OCI-LY7 (cell line): ENCODE measurements around the gene CAPN10.

Experiments used
- EZH2phosphoT487 ChIP-seq: fragments of 200-600 bp; sonication (generic); IDR thresholded peaks from 2 replicates; pipeline ENCODE4 v1.6.1; 2018; ENCODE audit warnings: low read depth, borderline replicate concordance, mild to moderate bottlenecking, mixed run types, antibody characterized with exemption, low read length, moderate library complexity, mixed read lengths
- TF ChIP-seq, protein P1 (sequence below): fragments of 200-600 bp; sonication (generic); conservative IDR thresholded peaks from 2 replicates; pipeline ENCODE4 v1.5.1; 2014; ENCODE audit warnings: mild to moderate bottlenecking, antibody characterized with exemption, low read length, moderate library complexity, mixed read lengths

- TF ChIP-seq, protein P1, sequence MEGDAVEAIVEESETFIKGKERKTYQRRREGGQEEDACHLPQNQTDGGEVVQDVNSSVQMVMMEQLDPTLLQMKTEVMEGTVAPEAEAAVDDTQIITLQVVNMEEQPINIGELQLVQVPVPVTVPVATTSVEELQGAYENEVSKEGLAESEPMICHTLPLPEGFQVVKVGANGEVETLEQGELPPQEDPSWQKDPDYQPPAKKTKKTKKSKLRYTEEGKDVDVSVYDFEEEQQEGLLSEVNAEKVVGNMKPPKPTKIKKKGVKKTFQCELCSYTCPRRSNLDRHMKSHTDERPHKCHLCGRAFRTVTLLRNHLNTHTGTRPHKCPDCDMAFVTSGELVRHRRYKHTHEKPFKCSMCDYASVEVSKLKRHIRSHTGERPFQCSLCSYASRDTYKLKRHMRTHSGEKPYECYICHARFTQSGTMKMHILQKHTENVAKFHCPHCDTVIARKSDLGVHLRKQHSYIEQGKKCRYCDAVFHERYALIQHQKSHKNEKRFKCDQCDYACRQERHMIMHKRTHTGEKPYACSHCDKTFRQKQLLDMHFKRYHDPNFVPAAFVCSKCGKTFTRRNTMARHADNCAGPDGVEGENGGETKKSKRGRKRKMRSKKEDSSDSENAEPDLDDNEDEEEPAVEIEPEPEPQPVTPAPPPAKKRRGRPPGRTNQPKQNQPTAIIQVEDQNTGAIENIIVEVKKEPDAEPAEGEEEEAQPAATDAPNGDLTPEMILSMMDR, result no peak
- no peak for TF ChIP-seq EZH2phosphoT487
Observed at GRCh38 chr2:240571314-240571973, 15.1 kb upstream of the CAPN10 start.
